Measurements from ENCODE around the gene SURF1. TPM values are rescaled to one million over a fixed set of nuclear protein-coding genes. Genes with fewer than 3 reads are reported as not detected.
A peak's percentile ranks its signal among the peaks of the same experiment; 100 is the strongest.

Gene SURF1
- total RNA-seq, 1 experiment from 2014 or later, result 71.7 TPM

GRCh38 chr9:133375724-133376654 is 19.7 kb upstream of the SURF1 start, which contains the start of the genes STKLD1 and SURF4:
STKLD1 (plus strand) TSS chr9:133376366; CDS start chr9:133376474, 108 bp downstream.
SURF4 (minus strand) TSS chr9:133376060; CDS start chr9:133375969, 91 bp downstream.
- no peaks in the 10 kb centered on the region for H3K9me3 ChIP-seq (ENCODE audit: control insufficient read depth in 1 of 2, insufficient read depth in 1 of 2, low read depth in 1 of 2, low read length in 2 of 2)
- no peaks in the 10 kb centered on the region for H3K9me2 ChIP-seq (ENCODE audit: insufficient read depth)
- no TSS peak for BruUV-seq (replicated peaks)
- intact Hi-C loops (cut with micrococcal nuclease), result no loop called here
- TF ChIP-seq ZNF274 (IDR thresholded peaks at IDR 0.05; ENCODE audit: low read depth, low read length), result no peak
- peak; percentile 51 for TF ChIP-seq YY1 (IDR thresholded peaks at IDR 0.05; ENCODE audit: extremely low read depth, insufficient replicate concordance, low read depth, low read length)
- peak; percentile 98 for TF ChIP-seq ZFX (IDR thresholded peaks at IDR 0.05)
- peak; percentile 96 for TF ChIP-seq MAX (IDR thresholded peaks at IDR 0.05)
- TF ChIP-seq SP1 (IDR thresholded peaks at IDR 0.05; ENCODE audit: low read depth), result peak; percentile 87
- TF ChIP-seq TCF7L2 (IDR thresholded peaks at IDR 0.05; ENCODE audit: borderline replicate concordance, extremely low read depth, insufficient read depth, insufficient read length), result peak; percentile 95
- TF ChIP-seq SRF (IDR thresholded peaks at IDR 0.05; ENCODE audit: low read depth), result peak; percentile 45; the same call in 1 of the 2 replicates
- no peak for TF ChIP-seq ATF3 (IDR thresholded peaks at IDR 0.05)
- TF ChIP-seq EZH2phosphoT487 (IDR thresholded peaks at IDR 0.05; ENCODE audit: borderline replicate concordance), result no peak
- no peak for TF ChIP-seq ELF1 (IDR thresholded peaks at IDR 0.05; ENCODE audit: borderline replicate concordance, low read depth)
- TF ChIP-seq SIN3A (IDR thresholded peaks at IDR 0.05; ENCODE audit: low read depth), result peak; percentile 63; the same call in 1 of the 2 replicates
- TF ChIP-seq POLR2AphosphoS5 (IDR thresholded peaks at IDR 0.05; ENCODE audit: low read depth, low read length), result peak; percentile 94
- TF ChIP-seq POLR2A (IDR thresholded peaks at IDR 0.05; ENCODE audit: borderline replicate concordance, extremely low read depth, insufficient read depth, insufficient read length), result peak; percentile 76
- CTCF ChIA-PET, result no interaction called here
- peak within 1 kb of the TSS; percentile 91 for H3K27ac ChIP-seq (ENCODE audit: low read depth, low read length)
- DNase-seq (ENCODE audit: low read depth, low spot score) (peak; percentile 90), ATAC-seq (peak; percentile 93)
- peak within 1 kb of the TSS; percentile 59 to 95 for H3K4me3 ChIP-seq (replicated peaks in 1 of 2; ENCODE audit: low read depth in 1 of 2, low read length in 2 of 2)
- H3K4me2 ChIP-seq (ENCODE audit: low read length), result peak within 1 kb of the TSS; percentile 76
- POLR2A ChIA-PET, result interaction anchor here (1.7 to 2.7 kb wide), 2 partner anchors 20 to 28 kb away, joined by 7 to 15 read pairs; partner anchors contain the start of genes MED22, RPL7A, SURF1 and SURF2
- no peak within 1 kb of the TSS for H2AFZ ChIP-seq (ENCODE audit: low read depth, low read length, poor library complexity, severe bottlenecking)
- H3K27me3 ChIP-seq (ENCODE audit: insufficient read depth, low read length), result no peaks in the 10 kb centered on the region
- RAD21 ChIA-PET (ENCODE audit: low non-redundant PET in 1 of 2, low total read pairs in 2 of 2, uncharacterized antibody in 2 of 2, unreplicated experiment in 2 of 2), result no interaction called here
- H3K9ac ChIP-seq (ENCODE audit: low read length), result peak within 1 kb of the TSS; percentile 94
- H3K4me1 ChIP-seq (ENCODE audit: control insufficient read depth in 1 of 2, insufficient read depth in 2 of 2, low read length in 2 of 2), result peaks cover 21 to 29% of the 10 kb centered on the region in 2 experiments
- H4K20me1 ChIP-seq (ENCODE audit: insufficient read depth), result 0 out of 2 replicates have a peak, but pooled peaks cover 9% of the 10 kb centered on the region
- H3K36me3 ChIP-seq (ENCODE audit: control insufficient read depth in 1 of 2, insufficient read depth in 2 of 2, low read length in 2 of 2), result peaks cover 6 to 14% of the 10 kb centered on the region in 2 experiments; a peak in 3 of 4 replicates
- H3K79me2 ChIP-seq (ENCODE audit: insufficient read depth, low read length), result peaks cover 49% of the 10 kb centered on the region

Measured in HCT116 (cell line).